Measurements from ENCODE around the gene BTNL9.

DNA sequence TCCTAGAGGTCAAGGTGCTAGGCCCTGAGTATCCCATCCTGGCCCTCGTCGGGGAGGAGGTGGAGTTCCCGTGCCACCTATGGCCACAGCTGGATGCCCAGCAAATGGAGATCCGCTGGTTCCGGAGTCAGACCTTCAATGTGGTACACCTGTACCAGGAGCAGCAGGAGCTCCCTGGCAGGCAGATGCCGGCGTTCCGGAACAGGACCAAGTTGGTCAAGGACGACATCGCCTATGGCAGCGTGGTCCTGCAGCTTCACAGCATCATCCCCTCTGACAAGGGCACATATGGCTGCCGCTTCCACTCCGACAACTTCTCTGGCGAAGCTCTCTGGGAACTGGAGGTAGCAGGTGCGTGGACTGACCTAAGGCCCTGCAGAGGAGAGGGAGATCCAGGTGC, 7.9 kb downstream of the BTNL9 start:
- no peak for TF ChIP-seq CTCF (IDR thresholded peaks at IDR 0.05)
- TF ChIP-seq POLR2A (IDR thresholded peaks at IDR 0.05), result no peak
